ENCODE results near the gene TUB. TPM values are rescaled to one million over a fixed set of nuclear protein-coding genes. Genes with fewer than 3 reads are reported as not detected.

Gene TUB
- total and polyA plus RNA-seq, 2 of the 13 experiments (the other 11 are each of a cell fraction or from before 2014, with no cell fraction given), result 4.3 to 5.6 TPM

DNA sequence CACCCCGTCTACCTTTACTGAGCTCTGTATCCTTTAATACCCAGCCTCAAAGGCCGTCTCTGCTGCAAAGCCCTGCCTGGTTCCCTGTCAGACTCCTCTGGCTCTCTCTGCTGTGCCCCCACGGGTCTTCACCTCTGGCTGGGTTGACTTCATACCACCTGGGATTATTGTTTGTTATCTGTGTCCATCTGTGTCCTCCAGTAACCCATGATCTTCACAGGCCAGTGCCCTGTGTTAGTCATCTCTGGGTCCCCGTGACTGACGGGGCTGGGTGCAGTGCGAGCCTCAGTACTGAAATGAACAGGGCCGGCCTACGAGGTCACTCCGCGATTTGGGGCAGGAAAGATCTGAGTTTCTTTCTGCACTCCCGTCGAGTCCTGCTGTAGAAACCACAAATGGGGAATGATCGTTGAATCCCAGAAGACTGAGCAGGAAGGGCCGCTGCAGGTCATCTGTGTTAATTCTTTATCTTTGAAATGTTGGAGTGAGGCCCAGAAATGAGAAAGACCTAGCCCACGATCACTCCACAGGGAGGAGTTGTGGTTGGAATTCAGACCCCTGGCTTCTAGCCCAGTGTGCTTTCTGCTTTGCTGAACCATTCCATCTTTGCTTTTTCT lies 12.3 kb upstream of the TUB start:
- peaks cover 14% of the 10 kb centered on the region for H3K4me1 ChIP-seq (ENCODE audit: insufficient read depth, low read length)
- H2AFZ ChIP-seq (ENCODE audit: low read length), result no peak overlapping the region
- ChIA-PET POLR2A (no interaction called here), CTCF (ENCODE audit: low intra/inter-chr PET ratio, low total read pairs) (interaction anchor here (2.1 kb wide), 1 partner anchor 36 kb away, joined by 12 read pairs; no protein-coding TSS in a partner anchor)
- intact Hi-C loops (cut with micrococcal nuclease; ENCODE audit: unreplicated experiment), result no loop called here
- H3K9ac ChIP-seq (ENCODE audit: insufficient read depth, low read depth, low read length), result no peak overlapping the region
- no TSS peak for BruUV-seq (replicated peaks)
- H3K27ac ChIP-seq (ENCODE audit: extremely low read length, insufficient read depth, low read length), result no peak overlapping the region
- H3K4me3 ChIP-seq (replicated peaks in 1 of 3; ENCODE audit: insufficient read depth in 1 of 3, low read depth in 2 of 3, low read length in 3 of 3), result peak overlapping the region in 1 of 3 experiments; percentile 35; a peak in 2 of 6 replicates
- DNase-seq (ENCODE audit: low spot score) (peak; percentile 47), ATAC-seq (peak; percentile 80), FAIRE-seq (no peak)
- H3K27me3 ChIP-seq (ENCODE audit: control insufficient read depth in 1 of 2, insufficient read depth in 2 of 2, low read length in 2 of 2), result peaks cover 2 to 44% of the 10 kb centered on the region in 2 experiments
- no peaks in the 10 kb centered on the region for H4K20me1 ChIP-seq (ENCODE audit: insufficient read depth, low read length)
- H3K4me2 ChIP-seq (ENCODE audit: low read depth, low read length), result peak overlapping the region; percentile 56
- H3K79me2 ChIP-seq (ENCODE audit: insufficient read depth, low read length), result no peaks in the 10 kb centered on the region
- 3% methylated on average over 14 of the region's 15 CpGs for WGBS (ENCODE audit: low lambda C conversion rate)
- H3K36me3 ChIP-seq (replicated peaks in 1 of 2; ENCODE audit: control insufficient read depth in 1 of 2, insufficient read depth in 2 of 2, low read length in 2 of 2), result no peaks in the 10 kb centered on the region
- in situ Hi-C loops (cut with HindIII; ENCODE audit: extremely low pct_ligation_motif_present, low pct_unique_long_range_greater_than_20kb), result no loop called here
- no peaks in the 10 kb centered on the region for H3K9me3 ChIP-seq (ENCODE audit: low read length)
- TF ChIP-seq ZBTB38 (CRISPR knock-in tag; IDR thresholded peaks at IDR 0.05) (no peak), MIER2 (CRISPR knock-in tag; IDR thresholded peaks at IDR 0.05) (no peak), GMEB1 (CRISPR knock-in tag; IDR thresholded peaks at IDR 0.05; ENCODE audit: borderline replicate concordance) (no peak), ZBTB37 (CRISPR knock-in tag; IDR thresholded peaks at IDR 0.05) (no peak), LCORL (IDR thresholded peaks at IDR 0.05) (no peak), LCORL (CRISPR knock-in tag; IDR thresholded peaks at IDR 0.05) (no peak), ZNF143 (CRISPR knock-in tag; IDR thresholded peaks at IDR 0.05) (no peak), GLI4 (CRISPR knock-in tag; IDR thresholded peaks at IDR 0.05; ENCODE audit: borderline replicate concordance) (no peak), ZFX (CRISPR knock-in tag; IDR thresholded peaks at IDR 0.05; ENCODE audit: low read depth) (no peak), FOSL2 (CRISPR knock-in tag; IDR thresholded peaks at IDR 0.05) (peak; percentile 49), ZBTB1 (CRISPR knock-in tag; IDR thresholded peaks at IDR 0.05; ENCODE audit: borderline replicate concordance) (no peak), E2F5 (CRISPR knock-in tag; conservative IDR thresholded peaks at IDR 0.05) (no peak), ZNF709 (CRISPR knock-in tag; IDR thresholded peaks at IDR 0.05) (no peak), ZNF382 (CRISPR knock-in tag; IDR thresholded peaks at IDR 0.05; ENCODE audit: borderline replicate concordance) (no peak)
- TF ChIP-seq, protein P1, sequence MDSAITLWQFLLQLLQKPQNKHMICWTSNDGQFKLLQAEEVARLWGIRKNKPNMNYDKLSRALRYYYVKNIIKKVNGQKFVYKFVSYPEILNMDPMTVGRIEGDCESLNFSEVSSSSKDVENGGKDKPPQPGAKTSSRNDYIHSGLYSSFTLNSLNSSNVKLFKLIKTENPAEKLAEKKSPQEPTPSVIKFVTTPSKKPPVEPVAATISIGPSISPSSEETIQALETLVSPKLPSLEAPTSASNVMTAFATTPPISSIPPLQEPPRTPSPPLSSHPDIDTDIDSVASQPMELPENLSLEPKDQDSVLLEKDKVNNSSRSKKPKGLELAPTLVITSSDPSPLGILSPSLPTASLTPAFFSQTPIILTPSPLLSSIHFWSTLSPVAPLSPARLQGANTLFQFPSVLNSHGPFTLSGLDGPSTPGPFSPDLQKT (CRISPR knock-in tag; IDR thresholded peaks at IDR 0.05; ENCODE audit: borderline replicate concordance), result no peak
- TF ChIP-seq, protein P2, sequence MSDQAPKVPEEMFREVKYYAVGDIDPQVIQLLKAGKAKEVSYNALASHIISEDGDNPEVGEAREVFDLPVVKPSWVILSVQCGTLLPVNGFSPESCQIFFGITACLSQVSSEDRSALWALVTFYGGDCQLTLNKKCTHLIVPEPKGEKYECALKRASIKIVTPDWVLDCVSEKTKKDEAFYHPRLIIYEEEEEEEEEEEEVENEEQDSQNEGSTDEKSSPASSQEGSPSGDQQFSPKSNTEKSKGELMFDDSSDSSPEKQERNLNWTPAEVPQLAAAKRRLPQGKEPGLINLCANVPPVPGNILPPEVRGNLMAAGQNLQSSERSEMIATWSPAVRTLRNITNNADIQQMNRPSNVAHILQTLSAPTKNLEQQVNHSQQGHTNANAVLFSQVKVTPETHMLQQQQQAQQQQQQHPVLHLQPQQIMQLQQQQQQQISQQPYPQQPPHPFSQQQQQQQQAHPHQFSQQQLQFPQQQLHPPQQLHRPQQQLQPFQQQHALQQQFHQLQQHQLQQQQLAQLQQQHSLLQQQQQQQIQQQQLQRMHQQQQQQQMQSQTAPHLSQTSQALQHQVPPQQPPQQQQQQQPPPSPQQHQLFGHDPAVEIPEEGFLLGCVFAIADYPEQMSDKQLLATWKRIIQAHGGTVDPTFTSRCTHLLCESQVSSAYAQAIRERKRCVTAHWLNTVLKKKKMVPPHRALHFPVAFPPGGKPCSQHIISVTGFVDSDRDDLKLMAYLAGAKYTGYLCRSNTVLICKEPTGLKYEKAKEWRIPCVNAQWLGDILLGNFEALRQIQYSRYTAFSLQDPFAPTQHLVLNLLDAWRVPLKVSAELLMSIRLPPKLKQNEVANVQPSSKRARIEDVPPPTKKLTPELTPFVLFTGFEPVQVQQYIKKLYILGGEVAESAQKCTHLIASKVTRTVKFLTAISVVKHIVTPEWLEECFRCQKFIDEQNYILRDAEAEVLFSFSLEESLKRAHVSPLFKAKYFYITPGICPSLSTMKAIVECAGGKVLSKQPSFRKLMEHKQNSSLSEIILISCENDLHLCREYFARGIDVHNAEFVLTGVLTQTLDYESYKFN (CRISPR knock-in tag; conservative IDR thresholded peaks at IDR 0.05), result no peak

Data from HepG2 (cell line).